Progenitor cell of endocrine pancreas (in vitro differentiated cells): ENCODE measurements around the gene ST7. TPM values are rescaled to one million over a fixed set of nuclear protein-coding genes. Genes with fewer than 3 reads are reported as not detected.
"Not testable (repeated sequence)": the region's sequence is repeated elsewhere in the genome, so short reads cannot be mapped to it uniquely, and the experiment has no call there.

Source experiments
- DNase-seq: peaks from one replicate; pipeline ENCODE4 v3.0.0; 2021; ENCODE audit warnings: low spot score; ENCODE audit not compliant: unreplicated experiment
- H3K27ac Mint-ChIP-seq: 2 replicates; pipeline ENCODE4 v1.8.0; 2021; ENCODE audit warnings: mild to moderate bottlenecking, moderate library complexity, mixed read lengths
- H3K27me3 Mint-ChIP-seq: 2 replicates; pipeline ENCODE4 v1.8.0; 2021; ENCODE audit warnings: mixed read lengths
- H3K36me3 Mint-ChIP-seq: 2 replicates; pipeline ENCODE4 v1.8.0; 2022; ENCODE audit warnings: mixed read lengths; ENCODE audit not compliant: insufficient read depth
- H3K4me1 Mint-ChIP-seq: 2 replicates; pipeline ENCODE4 v1.8.0; 2021; ENCODE audit warnings: low read depth, mixed read lengths
- H3K4me3 Mint-ChIP-seq: 2 replicates; pipeline ENCODE4 v1.8.0; 2021; ENCODE audit warnings: low read depth, mild to moderate bottlenecking, moderate library complexity, mixed read lengths
- H3K9me3 Mint-ChIP-seq: 2 replicates; pipeline ENCODE4 v1.8.0; 2021; ENCODE audit warnings: low read depth, mixed read lengths
- CTCF ChIP-seq: fragments of 200-600 bp; sonication (generic); IDR thresholded peaks from one replicate; pipeline ENCODE4 v1.5.0; 2021; ENCODE audit warnings: antibody characterized with exemption, mild to moderate bottlenecking; ENCODE audit not compliant: unreplicated experiment
- total RNA-seq: library from RNA; stranded (reverse); gene quantifications from 2 replicates; pipeline ENCODE4 v1.2.1, GENCODE V29; 2021

ST7 gene
- total RNA-seq, 1 donor from 2014 or later: 24.8 TPM

GRCh38 chr7:116955801-116956476 is 2.6 kb downstream of the ST7 start:
- Mint-ChIP-seq H3K4me3 (no peak overlapping the region), H3K27me3 (no peaks in the 10 kb centered on the region), H3K27ac (no peak overlapping the region), H3K4me1 (peaks cover 16% of the 10 kb centered on the region), H3K9me3 (no peaks in the 10 kb centered on the region), H3K36me3 (peaks cover 2% of the 10 kb centered on the region)
- no peak for DNase-seq
- TF ChIP-seq CTCF: no peak

- H3K36me3 Mint-ChIP-seq: peaks cover 2% of the 10 kb centered on the region
- DNase-seq: no peak
- H3K27ac Mint-ChIP-seq: peak overlapping the region; percentile 61
- H3K9me3 Mint-ChIP-seq: peaks cover 2% of the 10 kb centered on the region
- no peak for TF ChIP-seq CTCF
- peaks cover 16% of the 10 kb centered on the region for H3K4me1 Mint-ChIP-seq
- no peaks in the 10 kb centered on the region for H3K27me3 Mint-ChIP-seq
- no peak overlapping the region for H3K4me3 Mint-ChIP-seq
Observed at GRCh38 chr7:116956477-116956804, 3.1 kb downstream of the ST7 start.

GRCh38 chr7:116957874-116958273 is 4.6 kb downstream of the ST7 start:
- Mint-ChIP-seq H3K27ac (no peak overlapping the region), H3K27me3 (no peaks in the 10 kb centered on the region), H3K36me3 (peaks cover 5% of the 10 kb centered on the region), H3K4me1 (peaks cover 11% of the 10 kb centered on the region), H3K9me3 (peaks cover 3% of the 10 kb centered on the region), H3K4me3 (no peak overlapping the region)
- TF ChIP-seq CTCF: no peak
- no peak for DNase-seq

GRCh38 chr7:116961966-116962673 is 8.8 kb downstream of the ST7 start:
- not testable (repeated sequence) for H3K4me1 Mint-ChIP-seq
- H3K27ac Mint-ChIP-seq: peak overlapping the region; percentile 23

GRCh38 chr7:116963234-116963633 is 9.9 kb downstream of the ST7 start:
- Mint-ChIP-seq H3K27me3 (no peaks in the 10 kb centered on the region), H3K36me3 (peaks cover 3% of the 10 kb centered on the region), H3K9me3 (peaks cover 3% of the 10 kb centered on the region), H3K4me1 (peaks cover 1% of the 10 kb centered on the region), H3K4me3 (no peak overlapping the region), H3K27ac (no peak overlapping the region)
- no peak for TF ChIP-seq CTCF
- no peak for DNase-seq

More at GRCh38 chr7:116961966-116962673, 8.8 kb downstream of the ST7 start:
- not testable (repeated sequence) for H3K27me3 Mint-ChIP-seq, H3K4me3 Mint-ChIP-seq, H3K36me3 Mint-ChIP-seq, H3K9me3 Mint-ChIP-seq, DNase-seq

GRCh38 chr7:116966601-116967000 is 13.3 kb downstream of the ST7 start:
- no peak for TF ChIP-seq CTCF
- DNase-seq: no peak
- no peaks in the 10 kb centered on the region for H3K27me3 Mint-ChIP-seq
- no peaks in the 10 kb centered on the region for H3K9me3 Mint-ChIP-seq
- H3K36me3 Mint-ChIP-seq: peaks cover 3% of the 10 kb centered on the region
- H3K4me1 Mint-ChIP-seq: no peaks in the 10 kb centered on the region
- no peak overlapping the region for H3K27ac Mint-ChIP-seq
- H3K4me3 Mint-ChIP-seq: no peak overlapping the region
